T-helper 17 cell (primary cell): ENCODE results near the gene THUMPD1. TPM values are rescaled to one million over a fixed set of nuclear protein-coding genes. Genes with fewer than 3 reads are reported as not detected.
A peak's percentile ranks its signal among the peaks of the same experiment; 100 is the strongest.
"Not testable (repeated sequence)": the region's sequence is repeated elsewhere in the genome, so short reads cannot be mapped to it uniquely, and the experiment has no call there.

Experiments
- ATAC-seq: fragments of 150-1000 bp; cut with Tn5 transposase; 2 replicates; pipeline ENCODE4 v1.10.0; 2021; ENCODE audit warnings: mild to moderate bottlenecking, moderate library complexity
- DNase-seq, 3 donors: peaks; one replicate each; pipeline versions ENCODE4 v3.0.0 to v3.0.0-alpha.2; 2020 to 2021
- H3K9me3 ChIP-seq: one replicate; pipeline ENCODE4 v1.7.0; 2013; ENCODE audit warnings: low read length, mild to moderate bottlenecking; ENCODE audit not compliant: control insufficient read depth, poor library complexity, severe bottlenecking
- H3K27ac Mint-ChIP-seq: one replicate; pipeline ENCODE4 v1.8.0; 2022; ENCODE audit warnings: mild to moderate bottlenecking, moderate library complexity, mixed read lengths
- H3K27me3 Mint-ChIP-seq: one replicate; pipeline ENCODE4 v1.8.0; 2022; ENCODE audit warnings: mixed read lengths
- H3K36me3 Mint-ChIP-seq: one replicate; pipeline ENCODE4 v1.8.0; 2022; ENCODE audit warnings: low read depth, mixed read lengths
- H3K4me1 Mint-ChIP-seq: one replicate; pipeline ENCODE4 v1.8.0; 2022; ENCODE audit warnings: mild to moderate bottlenecking, mixed read lengths
- H3K4me3 Mint-ChIP-seq: one replicate; pipeline ENCODE4 v1.8.0; 2022; ENCODE audit warnings: mild to moderate bottlenecking, moderate library complexity, mixed read lengths
- total RNA-seq, 4 donors: library from RNA in 2 of 4; stranded (reverse) in 2 of 4; gene quantifications; one replicate each; pipeline ENCODE4 v1.2.3 and lab custom pipeline; 2022 to 2026

Gene THUMPD1
- total RNA-seq, 2 donors from 2014 or later, result 82.9 to 87.0 TPM

GRCh38 chr16:20705972-20706371, 35.6 kb downstream of the THUMPD1 start:
- not testable (repeated sequence) for H3K36me3 Mint-ChIP-seq, H3K9me3 ChIP-seq, H3K4me3 Mint-ChIP-seq, H3K27ac Mint-ChIP-seq, H3K4me1 Mint-ChIP-seq, H3K27me3 Mint-ChIP-seq, DNase-seq, ATAC-seq

- Mint-ChIP-seq H3K4me1 (no peaks in the 10 kb centered on the region), H3K27me3 (no peaks in the 10 kb centered on the region), H3K4me3 (no peak overlapping the region), H3K27ac (no peak overlapping the region), H3K36me3 (no peaks in the 10 kb centered on the region)
- no peak for DNase-seq
- no peak for ATAC-seq
- H3K9me3 ChIP-seq, result no peaks in the 10 kb centered on the region
Observed at GRCh38 chr16:20704281-20704680, 37.3 kb downstream of the THUMPD1 start.

GRCh38 chr16:20701692-20702091, 39.9 kb downstream of the THUMPD1 start:
- not testable (repeated sequence) for H3K4me3 Mint-ChIP-seq, H3K36me3 Mint-ChIP-seq, H3K27ac Mint-ChIP-seq, H3K27me3 Mint-ChIP-seq, H3K4me1 Mint-ChIP-seq, ATAC-seq, H3K9me3 ChIP-seq, DNase-seq

GRCh38 chr16:20696618-20697017, 45.0 kb downstream of the THUMPD1 start:
- Mint-ChIP-seq H3K27me3 (peaks cover 33% of the 10 kb centered on the region), H3K36me3 (peaks cover 2% of the 10 kb centered on the region), H3K4me1 (no peaks in the 10 kb centered on the region), H3K4me3 (no peak overlapping the region), H3K27ac (no peak overlapping the region)
- H3K9me3 ChIP-seq, result no peaks in the 10 kb centered on the region
- no peak for ATAC-seq
- DNase-seq, result no peak

- ATAC-seq (no peak), DNase-seq (no peak)
- Mint-ChIP-seq H3K4me1 (no peaks in the 10 kb centered on the region), H3K4me3 (no peak overlapping the region), H3K36me3 (peaks cover 2% of the 10 kb centered on the region), H3K27ac (peak overlapping the region; percentile 16), H3K27me3 (peaks cover 33% of the 10 kb centered on the region)
- no peaks in the 10 kb centered on the region for H3K9me3 ChIP-seq
Observed at GRCh38 chr16:20695024-20695423, 46.6 kb downstream of the THUMPD1 start.

GRCh38 chr16:20694096-20694495, 47.5 kb downstream of the THUMPD1 start:
- not testable (repeated sequence) for ATAC-seq, H3K27ac Mint-ChIP-seq, H3K4me3 Mint-ChIP-seq, H3K4me1 Mint-ChIP-seq, H3K9me3 ChIP-seq, H3K36me3 Mint-ChIP-seq, DNase-seq
- H3K27me3 Mint-ChIP-seq, result peaks cover 33% of the 10 kb centered on the region

- H3K36me3 Mint-ChIP-seq, result peaks cover 6% of the 10 kb centered on the region
Observed at GRCh38 chr16:20689668-20690067, 52.0 kb downstream of the THUMPD1 start.

GRCh38 chr16:20683812-20684211, 57.8 kb downstream of the THUMPD1 start:
- ATAC-seq, result no peak
- H3K9me3 ChIP-seq, result no peaks in the 10 kb centered on the region

More at GRCh38 chr16:20689668-20690067, 52.0 kb downstream of the THUMPD1 start:
- Mint-ChIP-seq H3K4me1 (no peaks in the 10 kb centered on the region), H3K27ac (no peak overlapping the region), H3K4me3 (no peak overlapping the region), H3K27me3 (peaks cover 27% of the 10 kb centered on the region)
- ATAC-seq, result no peak
- no peak for DNase-seq
- no peaks in the 10 kb centered on the region for H3K9me3 ChIP-seq

More at GRCh38 chr16:20683812-20684211, 57.8 kb downstream of the THUMPD1 start:
- DNase-seq, result no peak
- Mint-ChIP-seq H3K4me3 (no peak overlapping the region), H3K27me3 (no peaks in the 10 kb centered on the region), H3K27ac (no peak overlapping the region), H3K36me3 (peaks cover 3% of the 10 kb centered on the region), H3K4me1 (no peaks in the 10 kb centered on the region)

Other genes with a start within 250 kb of the THUMPD1 start
- not detected for gene ACSM2B, start 165.5 kb downstream of the THUMPD1 start, total RNA-seq
- 1 to 10 TPM in 1 of 2 donors, under 1 TPM in 1; 0.78 to 1.4 TPM for gene ACSM1, start 44.1 kb downstream of the THUMPD1 start, total RNA-seq
- gene ACSM3, start 22.2 kb upstream of the THUMPD1 start, total RNA-seq, result 1 to 10 TPM; 5.1 to 6.6 TPM
- gene ERI2, start 64.7 kb upstream of the THUMPD1 start, total RNA-seq, result 1 to 10 TPM; 2.1 to 2.3 TPM
- gene REXO5, start 64.7 kb upstream of the THUMPD1 start, total RNA-seq, result 1 to 10 TPM in 1 of 2 donors, not detected in 1; 1.6 TPM
- gene DCUN1D3, start 158.5 kb upstream of the THUMPD1 start, total RNA-seq, result 1 to 10 TPM; 3.9 to 4.0 TPM
- gene LYRM1, start 159.0 kb upstream of the THUMPD1 start, total RNA-seq, result 10 to 100 TPM; 15.0 to 20.1 TPM